GM21825 (cell line): ENCODE measurements around the gene PTGES2.
"Not testable (repeated sequence)": the region's sequence is repeated elsewhere in the genome, so short reads cannot be mapped to it uniquely, and the experiment has no call there.

ENCODE experiments used
- ATAC-seq: cut with Tn5 transposase; IDR thresholded peaks from one replicate; pipeline ENCODE4 v1.9.1; 2021; ENCODE audit warnings: mild to moderate bottlenecking, moderate library complexity; ENCODE audit not compliant: unreplicated experiment

Gene PTGES2

DNA sequence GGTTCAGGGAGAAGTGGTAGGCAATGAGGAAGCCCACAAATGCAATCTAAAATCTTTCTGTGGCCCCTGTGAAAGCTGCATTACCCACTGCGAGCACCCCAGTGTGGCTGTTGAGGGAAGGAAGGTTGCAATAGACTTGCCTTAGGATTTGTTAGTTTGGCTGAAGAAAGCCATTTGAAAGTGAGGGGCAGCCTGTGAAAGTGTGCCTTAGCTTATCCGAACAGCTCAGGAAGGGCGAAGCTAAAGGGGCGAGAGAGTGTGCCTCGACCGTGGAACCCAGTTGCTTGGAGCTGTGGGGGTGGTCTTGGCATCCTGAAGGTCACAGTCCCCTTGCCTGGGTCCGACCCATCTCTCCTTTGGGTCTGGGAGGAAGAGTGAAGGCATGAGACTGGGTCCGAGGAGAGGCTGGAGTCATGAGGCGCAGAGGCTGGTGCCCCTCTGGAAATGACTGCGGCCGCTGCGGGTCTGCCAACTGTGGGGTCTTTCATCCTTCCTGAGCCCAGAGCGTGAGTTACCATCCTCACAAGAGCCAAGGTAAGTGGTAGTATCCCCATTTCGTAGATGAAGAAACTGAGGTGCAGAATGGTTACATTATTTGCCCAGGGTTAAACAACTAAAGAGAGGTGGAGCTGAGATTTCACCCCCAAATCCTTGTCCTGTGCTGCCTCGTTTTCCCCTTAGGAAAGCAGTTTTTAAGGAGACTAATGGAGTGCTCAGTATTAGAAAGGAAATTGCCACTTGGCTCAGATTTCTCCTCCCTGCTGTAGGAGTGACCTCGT is 35.1 kb downstream of the PTGES2 start:
- ATAC-seq, result no peak

- no peak for ATAC-seq
Observed at GRCh38 chr9:128091571-128091970, 36.0 kb downstream of the PTGES2 start.

DNA sequence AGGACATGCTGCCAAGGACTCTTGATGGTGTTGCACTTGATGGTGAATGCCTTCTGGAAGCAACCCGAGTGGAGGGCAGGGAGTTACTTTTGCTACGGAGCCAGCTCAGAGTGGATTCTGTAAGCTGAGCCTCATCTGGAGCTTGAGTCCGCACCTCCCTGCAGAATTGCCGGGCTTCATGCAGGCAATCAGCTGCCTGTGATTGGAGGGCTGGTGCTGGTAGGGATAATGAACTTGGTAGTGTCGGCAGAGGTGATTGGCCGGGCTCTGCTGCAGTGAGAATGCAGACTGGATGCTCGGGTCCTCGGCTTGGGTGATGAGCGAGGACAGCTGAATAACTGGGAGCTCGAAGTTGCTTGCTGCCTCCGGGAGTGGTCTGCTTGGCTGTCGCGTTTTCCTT is 36.4 kb downstream of the PTGES2 start:
- ATAC-seq, result no peak

DNA sequence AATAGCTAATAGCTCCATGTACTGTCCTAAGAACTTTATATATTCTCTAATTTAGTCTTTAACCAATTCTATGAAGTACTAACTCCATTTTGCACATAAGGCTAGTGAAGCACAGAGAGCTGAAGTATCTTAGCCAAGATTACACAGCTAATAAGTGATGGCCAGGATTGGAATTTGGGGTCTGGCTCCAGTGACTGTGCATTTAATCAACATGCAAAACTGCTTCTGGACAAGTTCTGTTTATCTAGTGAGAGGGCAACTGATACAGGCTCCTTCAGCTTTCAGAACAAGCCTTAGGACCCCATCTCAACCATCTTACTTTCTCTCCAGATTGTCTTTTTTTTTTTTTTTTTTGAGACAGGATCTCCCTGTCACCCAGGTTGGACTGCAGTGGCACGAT is 38.2 kb downstream of the PTGES2 start:
- no peak for ATAC-seq

- no peak for ATAC-seq
Observed at GRCh38 chr9:128088253-128088945, 39.1 kb downstream of the PTGES2 start.

GRCh38 chr9:128087262-128087661 is 40.3 kb downstream of the PTGES2 start:
- ATAC-seq, result no peak

GRCh38 chr9:128085943-128086342 is 41.6 kb downstream of the PTGES2 start:
- ATAC-seq, result no peak

DNA sequence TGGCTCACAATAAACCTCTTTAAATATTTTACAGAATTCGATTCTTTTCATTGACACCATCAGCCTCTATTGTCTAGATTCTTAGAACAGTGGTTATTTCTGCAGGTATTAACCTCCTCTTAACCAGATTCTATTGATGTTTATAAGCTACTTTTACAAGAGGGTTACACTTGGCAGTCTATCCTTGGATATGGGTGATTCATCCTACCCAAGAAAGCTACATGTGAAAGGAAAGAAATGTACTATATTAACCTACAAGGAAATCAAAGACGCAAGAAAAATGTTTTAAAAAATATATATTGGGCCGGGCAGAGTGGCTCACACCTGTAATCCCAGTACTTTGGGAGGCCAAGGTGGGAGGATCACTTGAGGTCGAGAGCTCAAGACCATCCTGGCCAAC is 42.8 kb downstream of the PTGES2 start:
- no peak for ATAC-seq

DNA sequence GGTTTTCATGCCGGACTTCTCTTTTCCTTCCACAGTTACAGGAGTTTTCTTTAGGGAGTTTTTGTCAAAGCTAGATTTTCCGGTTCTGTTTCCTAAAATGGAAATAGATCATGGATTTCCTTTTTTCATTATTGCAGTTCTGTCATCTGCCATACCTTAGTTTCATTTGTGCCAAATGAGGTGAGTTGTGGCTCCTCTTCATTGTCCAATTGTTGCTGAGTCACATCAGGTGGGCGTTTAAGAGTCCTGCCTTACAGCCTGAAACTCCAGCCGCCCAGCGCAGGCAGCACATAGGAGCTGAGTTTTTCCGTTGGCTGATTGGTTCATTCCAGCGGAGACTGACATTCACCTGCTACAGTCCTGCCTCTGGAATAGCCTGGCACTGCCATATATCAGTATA is 45.4 kb downstream of the PTGES2 start:
- ATAC-seq, result no peak

DNA sequence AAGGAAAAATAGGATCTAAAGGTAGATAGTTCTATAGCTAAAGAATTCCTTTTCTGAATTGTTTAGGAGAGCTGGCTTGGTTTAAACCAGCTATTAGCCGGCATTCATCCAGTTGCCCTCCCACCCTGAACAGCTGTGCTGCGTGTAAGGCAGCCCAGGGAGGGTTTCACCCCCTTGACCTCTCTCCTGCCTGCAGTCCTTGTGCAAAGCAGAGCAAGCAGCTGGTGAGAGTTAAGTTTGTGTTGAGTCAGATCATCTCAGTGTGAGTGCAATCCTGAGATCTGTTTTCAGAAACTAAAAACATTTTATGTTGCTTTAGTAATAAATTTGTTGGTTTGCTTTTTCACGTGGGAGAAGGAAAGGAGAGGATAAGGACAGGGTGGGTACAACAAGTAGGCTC is 46.5 kb downstream of the PTGES2 start:
- no peak for ATAC-seq

DNA sequence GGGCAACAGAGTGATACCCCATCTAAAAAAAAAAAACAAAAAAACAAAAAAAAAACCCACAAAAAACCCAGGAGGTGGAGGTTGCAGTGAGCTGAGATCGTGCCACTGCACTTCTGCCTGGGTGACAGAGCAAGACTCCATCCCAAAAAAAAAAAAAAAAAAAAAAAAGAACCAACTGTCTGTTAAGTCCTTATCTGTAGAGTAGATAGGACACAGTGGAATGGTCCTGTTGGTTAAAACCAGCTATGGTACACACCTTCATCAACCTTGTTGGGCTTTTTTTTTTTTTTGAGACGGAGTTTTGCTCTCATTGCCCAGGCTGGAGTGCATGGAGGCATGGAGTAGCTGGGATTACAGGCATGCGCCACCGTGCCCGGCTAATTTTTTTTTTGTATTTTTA is 47.3 kb downstream of the PTGES2 start:
- no peak for ATAC-seq

DNA sequence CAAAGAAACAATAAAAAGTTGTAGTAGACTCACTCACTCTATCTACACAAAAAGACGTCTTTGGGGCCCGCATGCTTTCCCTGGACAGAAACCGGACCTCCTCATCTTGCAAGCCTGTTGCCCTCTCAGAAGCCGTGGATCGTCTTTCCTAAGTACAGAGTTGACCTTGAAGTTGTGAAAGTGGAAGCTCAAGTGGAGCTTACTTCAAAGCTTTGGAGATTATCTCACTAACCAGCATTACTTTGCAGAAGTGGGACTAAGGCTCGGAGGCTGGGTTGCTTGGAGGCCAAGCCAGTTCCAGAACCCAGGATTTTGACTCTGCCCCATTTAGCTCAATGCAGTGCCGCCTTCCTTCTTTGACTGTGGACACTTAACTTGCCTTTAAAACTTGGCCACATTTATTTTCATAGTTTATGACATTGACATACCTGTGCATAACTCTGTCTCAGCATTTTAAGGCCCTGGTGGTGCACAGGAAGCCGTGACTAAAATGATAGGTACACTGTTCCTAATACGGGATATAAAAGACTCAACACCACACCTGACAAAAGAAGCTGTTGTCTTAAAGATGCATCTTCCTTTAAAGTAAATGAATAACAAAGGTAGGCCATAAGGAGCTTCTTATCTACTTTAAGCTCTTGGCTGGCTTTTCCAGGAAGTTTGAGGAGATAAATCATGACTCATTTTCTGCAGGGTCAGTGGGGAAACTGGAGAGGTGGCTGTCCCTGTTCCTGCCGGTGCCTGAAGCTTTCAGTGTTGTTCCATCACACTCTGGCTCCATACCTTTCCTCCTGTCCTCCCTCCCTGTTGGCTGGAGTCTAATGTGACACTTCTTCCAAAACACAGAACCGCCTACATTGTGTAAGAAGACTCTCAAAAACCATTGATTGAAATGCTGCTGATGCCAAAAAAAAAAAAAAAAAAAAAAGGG is 48.8 kb downstream of the PTGES2 start:
- no peak for ATAC-seq

GRCh38 chr9:128077847-128078503 is 49.6 kb downstream of the PTGES2 start:
- no peak for ATAC-seq

GRCh38 chr9:128073253-128073886 is 54.2 kb downstream of the PTGES2 start:
- ATAC-seq, result no peak

- ATAC-seq, result no peak
Observed at GRCh38 chr9:128072144-128073021, 55.1 kb downstream of the PTGES2 start.

DNA sequence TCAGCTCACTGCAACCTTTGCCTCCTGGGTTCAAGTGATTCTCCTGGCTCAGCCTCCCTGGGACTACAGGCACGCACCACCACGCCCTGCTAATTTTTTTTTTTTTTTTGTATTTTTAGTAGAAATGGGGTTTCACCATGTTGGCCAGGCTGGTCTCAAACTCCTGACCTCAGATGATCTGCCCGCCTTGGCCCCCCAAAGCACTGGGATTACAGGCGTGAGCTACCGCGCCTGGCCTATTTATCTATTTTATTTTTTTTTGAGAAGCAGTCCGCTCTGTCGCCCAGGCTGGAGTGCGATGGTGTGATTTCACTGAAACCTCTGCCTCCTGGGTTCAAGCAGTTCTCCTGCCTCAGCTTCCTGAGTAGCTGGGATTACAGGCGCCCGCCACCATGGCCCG is 56.1 kb downstream of the PTGES2 start:
- not testable (repeated sequence) for ATAC-seq

GRCh38 chr9:128070874-128071273 is 56.7 kb downstream of the PTGES2 start:
- no peak for ATAC-seq
